HUES6 (cell line): ENCODE data around the gene PSEN1.

Source experiments
- H3K27ac ChIP-seq: 2 replicates; pipeline ENCODE4 v1.7.0; 2013; ENCODE audit warnings: low read depth, mild to moderate bottlenecking, low read length, inconsistent platforms
- H3K27me3 ChIP-seq: 2 replicates; pipeline ENCODE4 v1.6.1; 2013; ENCODE audit warnings: low read length; ENCODE audit not compliant: control insufficient read depth, insufficient read depth
- H3K36me3 ChIP-seq: 2 replicates; pipeline ENCODE4 v1.6.1; 2013; ENCODE audit warnings: low read length; ENCODE audit not compliant: control insufficient read depth, insufficient read depth
- H3K4me1 ChIP-seq: 2 replicates; pipeline ENCODE4 v1.6.1; 2013; ENCODE audit warnings: low read length; ENCODE audit not compliant: control insufficient read depth, insufficient read depth
- H3K4me3 ChIP-seq: 2 replicates; pipeline ENCODE4 v1.5.1; 2013; ENCODE audit warnings: low read depth, low read length
- H3K9ac ChIP-seq: one replicate; pipeline ENCODE4 v1.6.1; 2013; ENCODE audit warnings: mild to moderate bottlenecking, low read length
- H3K9me3 ChIP-seq: 2 replicates; pipeline ENCODE4 v1.6.1; 2013; ENCODE audit warnings: low read depth, low read length; ENCODE audit not compliant: control insufficient read depth, insufficient read depth

PSEN1 gene

DNA sequence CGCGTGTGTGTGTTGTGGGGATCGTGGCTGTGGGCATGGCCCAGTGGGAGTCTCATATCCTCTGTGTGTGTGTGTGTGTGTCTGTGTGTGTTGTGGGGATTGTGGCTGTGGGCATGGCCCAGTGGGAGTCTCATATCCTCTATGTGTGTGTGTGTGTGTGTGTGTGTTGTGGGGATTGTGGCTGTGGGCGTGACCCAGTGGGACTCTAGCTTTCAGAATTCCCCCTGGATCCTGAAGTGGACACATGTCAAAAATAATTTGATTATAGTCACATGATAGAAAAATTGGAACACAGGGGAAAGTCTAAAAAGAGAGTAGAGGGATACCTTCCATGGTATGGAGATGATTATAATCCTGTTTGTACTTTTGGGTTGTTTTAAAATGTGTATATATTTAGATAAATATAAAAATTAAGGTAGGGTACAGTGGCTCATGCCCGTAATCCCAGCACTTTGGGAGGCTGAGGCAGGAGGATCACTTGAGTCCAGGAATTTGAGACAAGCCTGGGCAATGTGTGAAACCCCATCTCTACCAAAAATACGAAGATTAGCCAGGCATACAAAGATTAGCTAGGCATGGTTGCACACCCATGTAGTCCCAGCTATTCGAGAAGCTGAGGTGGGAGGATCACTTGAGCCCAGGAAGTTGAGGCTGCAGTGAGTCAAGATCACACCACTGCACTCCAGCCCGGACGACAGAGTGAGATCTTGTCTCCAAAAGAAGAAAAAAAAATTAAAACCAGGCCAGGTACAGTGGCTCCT is 112.0 kb downstream of the PSEN1 start:
- Histone ChIP-seq H3K36me3 (no peaks in the 10 kb centered on the region; the same call in 1 of the 2 replicates), H3K9ac (no peak overlapping the region), H3K4me3 (no peak overlapping the region), H3K4me1 (0 out of 2 replicates have a peak, but pooled peaks cover 4% of the 10 kb centered on the region), H3K27me3 (peaks cover 14% of the 10 kb centered on the region), H3K9me3 (no peaks in the 10 kb centered on the region), H3K27ac (no peak overlapping the region)

DNA sequence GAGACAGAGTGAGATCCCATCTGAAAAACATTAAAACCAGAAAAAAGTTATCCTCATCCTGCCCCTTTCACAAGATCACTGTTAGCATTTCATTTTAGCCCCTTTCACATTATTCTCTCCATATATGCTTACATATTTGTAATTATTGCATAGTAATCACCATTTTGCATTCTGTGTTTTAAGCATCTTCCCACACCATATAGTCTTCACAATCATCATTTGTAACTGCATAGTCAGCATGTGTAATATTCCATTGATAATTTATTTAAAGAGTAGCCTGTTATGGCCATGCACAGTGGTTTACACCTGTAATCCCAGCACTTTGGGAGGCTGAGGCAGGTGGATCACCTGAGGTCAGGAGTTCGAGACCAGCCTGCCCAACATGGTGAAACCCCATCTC is 112.8 kb downstream of the PSEN1 start:
- H3K27me3 ChIP-seq, result peaks cover 12% of the 10 kb centered on the region
- H3K9ac ChIP-seq, result no peak overlapping the region
- H3K36me3 ChIP-seq, result no peaks in the 10 kb centered on the region; the same call in 1 of the 2 replicates
- no peaks in the 10 kb centered on the region for H3K9me3 ChIP-seq
- H3K4me3 ChIP-seq, result no peak overlapping the region
- 0 out of 2 replicates have a peak, but pooled peaks cover 4% of the 10 kb centered on the region for H3K4me1 ChIP-seq
- no peak overlapping the region for H3K27ac ChIP-seq

DNA sequence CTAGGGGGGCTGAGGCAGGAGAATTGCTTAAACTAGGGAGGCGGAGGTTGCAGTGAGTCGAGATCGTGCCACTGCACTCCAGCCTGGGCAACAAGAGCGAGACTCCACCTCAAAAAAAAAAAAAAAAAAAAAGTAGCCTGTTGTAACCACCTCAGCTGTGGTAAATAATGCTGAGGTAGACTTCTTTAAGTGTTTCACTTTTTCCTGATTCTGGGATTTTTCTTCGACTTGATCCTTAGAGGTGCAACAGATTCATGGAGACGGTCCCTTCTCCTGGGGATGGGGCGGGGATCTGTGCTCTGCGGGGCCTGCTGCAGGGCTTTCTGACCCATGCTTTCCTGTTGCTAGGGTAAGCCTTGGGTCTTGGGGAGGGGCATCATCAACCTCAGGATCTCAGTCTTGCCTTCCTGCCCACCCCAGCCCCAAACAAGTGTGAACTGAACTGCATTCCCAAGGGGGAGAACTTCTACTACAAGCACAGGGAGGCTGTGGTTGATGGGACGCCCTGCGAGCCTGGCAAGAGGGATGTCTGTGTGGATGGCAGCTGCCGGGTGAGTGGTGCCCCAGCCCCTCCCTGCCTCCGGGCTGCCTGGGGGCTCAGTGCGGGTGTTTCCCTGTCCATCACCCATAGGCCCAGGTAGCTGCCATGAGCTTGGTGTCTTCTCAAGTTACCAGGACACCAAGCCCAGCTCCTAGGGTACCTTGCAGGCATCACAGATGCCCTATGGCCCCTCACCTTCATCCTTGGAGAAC is 113.4 kb downstream of the PSEN1 start:
- Histone ChIP-seq H3K4me3 (no peak overlapping the region), H3K9ac (no peak overlapping the region), H3K36me3 (no peaks in the 10 kb centered on the region; the same call in 1 of the 2 replicates), H3K27me3 (peaks cover 10% of the 10 kb centered on the region), H3K9me3 (no peaks in the 10 kb centered on the region), H3K27ac (no peak overlapping the region), H3K4me1 (0 out of 2 replicates have a peak, but pooled peaks cover 4% of the 10 kb centered on the region)

DNA sequence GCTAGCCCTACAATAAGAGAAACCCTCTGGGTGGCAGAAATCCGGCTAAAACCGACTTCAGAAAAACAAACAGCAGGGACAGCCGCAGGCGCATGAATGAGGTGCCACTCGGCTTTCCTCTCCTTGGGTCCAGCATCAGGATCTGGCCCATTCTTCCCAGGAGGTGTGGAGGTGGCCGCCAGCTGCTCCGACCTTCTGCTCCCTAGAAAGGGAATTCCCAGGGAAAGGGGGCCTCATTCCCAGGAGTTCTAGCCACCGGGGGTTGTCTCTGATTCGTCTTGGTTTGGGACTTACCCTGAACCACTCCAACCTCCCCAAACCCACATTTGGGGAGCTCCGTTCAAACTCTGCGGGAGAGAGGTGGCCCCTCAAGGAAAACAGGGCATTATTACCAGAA is 114.0 kb downstream of the PSEN1 start:
- Histone ChIP-seq H3K36me3 (no peaks in the 10 kb centered on the region; the same call in 1 of the 2 replicates), H3K9me3 (no peaks in the 10 kb centered on the region), H3K27me3 (peaks cover 4% of the 10 kb centered on the region; the same call in 1 of the 2 replicates), H3K4me3 (no peak overlapping the region), H3K9ac (no peak overlapping the region), H3K27ac (no peak overlapping the region), H3K4me1 (0 out of 2 replicates have a peak, but pooled peaks cover 4% of the 10 kb centered on the region)

DNA sequence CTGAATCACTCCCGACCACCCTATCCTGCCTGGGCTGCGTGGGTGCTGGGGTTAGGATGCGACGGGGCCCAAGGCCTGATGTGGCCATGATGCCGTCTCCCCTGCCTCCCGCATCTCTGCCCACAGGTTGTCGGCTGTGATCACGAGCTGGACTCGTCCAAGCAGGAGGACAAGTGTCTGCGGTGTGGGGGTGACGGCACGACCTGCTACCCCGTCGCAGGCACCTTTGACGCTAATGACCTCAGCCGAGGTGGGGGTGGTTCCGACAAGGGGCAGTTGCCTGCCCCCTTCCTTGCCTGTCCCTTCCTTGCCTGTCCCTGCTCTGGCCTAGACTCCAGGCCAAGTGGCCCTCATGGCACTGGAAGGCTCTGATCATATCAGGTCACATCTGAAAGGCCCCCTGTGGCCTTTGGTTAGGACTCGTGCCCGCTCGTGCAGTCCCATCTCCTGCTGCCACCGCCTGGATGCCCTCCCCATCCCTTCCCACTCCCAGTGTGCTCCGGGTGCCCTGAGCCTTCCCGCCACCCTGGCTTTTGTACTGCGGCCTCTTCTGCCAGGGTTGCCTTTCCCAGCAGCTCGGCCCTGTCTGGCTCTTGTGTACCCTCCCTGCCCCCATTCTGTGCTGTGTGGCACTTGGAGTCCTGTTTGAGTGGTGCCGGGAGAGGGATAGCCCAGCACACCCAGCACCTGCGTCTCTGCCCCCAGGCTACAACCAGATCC is 114.6 kb downstream of the PSEN1 start:
- Histone ChIP-seq H3K9ac (no peak overlapping the region), H3K4me1 (0 out of 2 replicates have a peak, but pooled peaks cover 4% of the 10 kb centered on the region)

DNA sequence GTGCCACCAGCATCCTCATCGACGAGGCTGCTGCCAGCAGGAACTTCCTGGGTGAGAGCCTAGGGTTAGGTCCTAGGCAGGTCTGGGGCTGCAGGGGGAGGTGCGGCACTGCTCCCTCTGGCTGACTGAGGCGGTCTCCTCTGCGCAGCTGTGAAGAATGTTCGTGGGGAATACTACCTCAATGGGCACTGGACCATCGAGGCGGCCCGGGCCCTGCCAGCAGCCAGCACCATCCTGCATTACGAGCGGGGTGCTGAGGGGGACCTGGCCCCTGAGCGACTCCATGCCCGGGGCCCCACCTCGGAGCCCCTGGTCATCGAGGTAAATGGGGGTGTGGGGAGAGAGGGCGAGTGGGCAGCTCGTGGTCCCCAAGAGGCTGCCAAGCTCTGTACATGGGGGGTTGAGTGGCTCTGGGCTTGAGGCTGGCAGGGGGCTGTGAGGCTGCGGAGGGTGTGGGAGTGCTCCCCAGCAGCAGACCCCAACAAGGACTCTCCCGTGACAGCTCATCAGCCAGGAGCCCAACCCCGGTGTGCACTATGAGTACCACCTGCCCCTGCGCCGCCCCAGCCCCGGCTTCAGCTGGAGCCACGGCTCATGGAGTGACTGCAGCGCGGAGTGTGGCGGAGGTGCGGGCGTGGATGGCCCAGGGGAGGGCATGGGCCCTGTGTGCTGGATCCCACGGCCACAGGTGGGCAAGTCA is 115.4 kb downstream of the PSEN1 start:
- Histone ChIP-seq H3K36me3 (no peaks in the 10 kb centered on the region; the same call in 1 of the 2 replicates), H3K4me3 (no peak overlapping the region), H3K9ac (no peak overlapping the region), H3K27ac (no peak overlapping the region), H3K27me3 (no peaks in the 10 kb centered on the region), H3K9me3 (no peaks in the 10 kb centered on the region), H3K4me1 (0 out of 2 replicates have a peak, but pooled peaks cover 4% of the 10 kb centered on the region)

More for the DNA sequence above, 114.6 kb downstream of the PSEN1 start:
- H3K36me3 ChIP-seq, result no peaks in the 10 kb centered on the region; the same call in 1 of the 2 replicates
- no peak overlapping the region for H3K4me3 ChIP-seq
- H3K27ac ChIP-seq, result no peak overlapping the region
- H3K9me3 ChIP-seq, result no peaks in the 10 kb centered on the region
- H3K27me3 ChIP-seq, result no peaks in the 10 kb centered on the region

DNA sequence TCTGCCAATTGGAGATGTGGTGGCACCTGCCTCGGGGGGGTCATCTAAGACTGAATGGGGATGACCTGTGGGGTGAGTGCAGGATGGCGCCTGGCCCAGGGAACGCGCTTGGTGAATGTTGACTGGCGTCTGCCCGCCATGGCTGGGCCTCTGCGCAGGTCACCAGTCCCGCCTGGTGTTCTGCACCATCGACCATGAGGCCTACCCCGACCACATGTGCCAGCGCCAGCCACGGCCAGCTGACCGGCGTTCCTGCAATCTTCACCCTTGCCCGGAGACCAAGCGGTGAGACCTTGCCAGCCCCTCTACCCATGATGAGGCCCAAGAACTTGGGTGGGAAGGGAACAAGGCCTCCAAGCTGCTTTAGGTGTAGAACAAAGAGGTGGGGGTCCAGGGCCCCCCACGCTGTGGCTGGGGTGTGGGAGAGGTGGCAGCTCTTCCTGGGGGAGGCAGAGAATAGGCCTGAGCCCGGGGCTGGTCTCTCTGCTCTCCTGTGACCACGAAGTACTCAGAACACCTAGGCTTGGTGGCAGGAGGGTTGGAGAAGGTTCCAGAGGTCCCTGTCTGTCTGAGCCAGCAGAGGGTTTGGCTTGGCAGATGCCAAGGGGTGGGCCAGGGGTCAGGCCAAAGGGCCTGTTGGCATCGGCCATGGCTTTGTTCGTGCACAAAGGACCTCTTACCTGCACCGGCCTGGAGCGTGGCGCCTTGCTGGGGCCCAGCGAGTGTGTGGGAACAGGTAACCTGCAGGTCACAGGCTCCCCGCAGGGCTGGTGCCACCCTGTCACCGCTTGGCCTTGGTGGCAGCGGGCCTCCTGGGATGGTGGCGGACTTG is 116.4 kb downstream of the PSEN1 start:
- H3K9me3 ChIP-seq, result no peaks in the 10 kb centered on the region
- H3K4me1 ChIP-seq, result no peaks in the 10 kb centered on the region
- no peaks in the 10 kb centered on the region; the same call in 1 of the 2 replicates for H3K36me3 ChIP-seq
- H3K27me3 ChIP-seq, result no peaks in the 10 kb centered on the region
- H3K27ac ChIP-seq, result no peak overlapping the region
- H3K4me3 ChIP-seq, result no peak overlapping the region
- H3K9ac ChIP-seq, result no peak overlapping the region

DNA sequence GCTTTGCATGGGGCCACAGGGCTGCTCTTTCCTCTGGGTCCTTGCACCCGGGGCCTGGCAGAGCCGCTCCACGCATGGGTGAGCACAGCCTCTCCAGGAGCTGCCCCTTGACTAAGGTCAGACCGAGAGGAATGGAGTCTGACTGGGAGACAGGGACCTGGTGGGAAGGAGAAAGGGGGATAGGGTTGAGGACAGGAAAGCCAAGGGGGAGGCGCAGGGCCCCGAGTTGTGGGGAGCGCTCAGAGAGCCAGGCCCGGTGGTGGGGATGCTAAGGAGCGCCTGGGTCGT is 117.0 kb downstream of the PSEN1 start:
- Histone ChIP-seq H3K27ac (no peak overlapping the region), H3K36me3 (no peaks in the 10 kb centered on the region; the same call in 1 of the 2 replicates), H3K9ac (no peak overlapping the region), H3K4me3 (no peak overlapping the region), H3K9me3 (no peaks in the 10 kb centered on the region), H3K27me3 (no peaks in the 10 kb centered on the region), H3K4me1 (no peaks in the 10 kb centered on the region)

DNA sequence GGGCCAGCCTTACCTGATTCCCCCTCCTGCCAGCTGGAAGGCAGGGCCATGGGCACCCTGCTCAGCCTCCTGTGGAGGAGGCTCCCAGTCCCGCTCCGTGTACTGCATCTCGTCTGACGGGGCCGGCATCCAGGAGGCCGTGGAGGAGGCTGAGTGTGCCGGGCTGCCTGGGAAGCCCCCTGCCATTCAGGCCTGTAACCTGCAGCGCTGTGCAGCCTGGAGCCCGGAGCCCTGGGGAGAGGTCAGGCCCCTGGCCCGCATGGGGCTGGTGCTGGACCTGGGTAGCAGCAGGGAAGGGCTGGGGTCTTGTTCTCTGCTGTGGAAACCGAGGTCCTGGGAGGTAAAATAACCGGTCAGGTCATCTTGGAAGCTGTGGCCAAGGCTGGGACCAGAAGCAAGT is 117.4 kb downstream of the PSEN1 start:
- no peaks in the 10 kb centered on the region for H3K9me3 ChIP-seq
- no peaks in the 10 kb centered on the region for H3K4me1 ChIP-seq
- no peak overlapping the region for H3K9ac ChIP-seq
- no peak overlapping the region for H3K27ac ChIP-seq
- no peaks in the 10 kb centered on the region for H3K27me3 ChIP-seq
- no peaks in the 10 kb centered on the region; the same call in 1 of the 2 replicates for H3K36me3 ChIP-seq
- H3K4me3 ChIP-seq, result no peak overlapping the region
